ENCODE measurements around the gene RAB15.

The RAB15 gene

GRCh38 chr14:64939817-64940190, 32.3 kb downstream of the RAB15 start:
- ATAC-seq (ENCODE audit: insufficient read depth, low read depth), result no peak

DNA sequence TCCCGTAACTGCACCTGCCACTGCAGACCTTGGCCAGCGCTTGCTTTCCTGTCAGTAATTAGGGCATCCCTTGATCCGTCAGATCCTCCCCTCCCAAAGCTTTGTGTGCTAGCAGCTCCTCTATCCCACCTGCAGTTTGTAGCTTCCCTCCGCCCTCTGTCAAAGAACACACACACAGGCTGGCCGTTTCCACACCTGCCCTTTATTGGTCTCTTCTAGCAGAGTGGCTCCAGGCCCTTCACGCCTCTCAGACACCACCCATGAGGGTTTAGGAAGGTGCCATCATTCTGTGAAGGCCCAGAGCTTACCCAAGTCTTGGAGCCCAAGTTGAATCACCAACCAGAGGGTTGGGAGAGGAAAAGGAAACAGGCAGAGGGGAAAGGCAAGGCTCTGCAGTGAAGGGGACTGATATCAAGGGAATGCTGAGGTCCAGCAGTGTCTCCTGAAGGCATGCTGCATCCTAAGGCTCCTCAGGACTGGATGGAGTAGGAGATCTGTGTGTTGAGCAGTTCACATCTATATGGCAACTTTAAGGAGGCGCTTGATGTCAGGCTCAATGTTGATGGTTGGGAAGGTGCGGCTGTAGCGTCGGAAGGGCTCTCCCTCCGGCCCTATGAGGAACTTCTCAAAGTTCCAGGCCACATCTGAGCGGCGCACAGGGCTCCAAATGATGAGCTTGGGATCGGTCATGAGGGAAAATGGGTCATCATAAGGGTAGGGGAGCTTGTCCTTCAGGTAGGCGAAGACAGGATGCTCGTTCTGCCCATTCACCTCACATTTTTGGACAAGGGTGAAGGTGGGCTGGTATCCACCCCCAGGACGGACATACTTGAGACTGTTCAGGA, 32.9 kb downstream of the RAB15 start:
- no peaks in the 10 kb centered on the region for H3K79me2 ChIP-seq (ENCODE audit: insufficient read depth, low read length)
- no peaks in the 10 kb centered on the region for H3K9me3 ChIP-seq (ENCODE audit: insufficient read depth, low read length, severe bottlenecking)
- no peak overlapping the region for H3K9ac ChIP-seq (ENCODE audit: low read depth, low read length)
- no peak overlapping the region for H2AFZ ChIP-seq (ENCODE audit: low read depth, low read length)
- no peak overlapping the region for H3K4me3 ChIP-seq (ENCODE audit: low read depth in 1 of 2, low read length in 2 of 2)
- H3K27ac ChIP-seq (ENCODE audit: low read length), result no peak overlapping the region
- ATAC-seq (ENCODE audit: insufficient read depth, low read depth) (no peak), DNase-seq (no peak)
- no peaks in the 10 kb centered on the region for H3K27me3 ChIP-seq (ENCODE audit: insufficient read depth, low read length, poor library complexity)
- peaks cover 12% of the 10 kb centered on the region for H4K20me1 ChIP-seq (ENCODE audit: insufficient read depth, low read length)
- no peak overlapping the region for H3K4me2 ChIP-seq (ENCODE audit: insufficient read depth, low read length)
- no peaks in the 10 kb centered on the region for H3K4me1 ChIP-seq (ENCODE audit: insufficient read depth, low read length)
- H3K36me3 ChIP-seq (ENCODE audit: insufficient read depth, low read length), result peaks cover 76% of the 10 kb centered on the region
- TF ChIP-seq, protein P1, sequence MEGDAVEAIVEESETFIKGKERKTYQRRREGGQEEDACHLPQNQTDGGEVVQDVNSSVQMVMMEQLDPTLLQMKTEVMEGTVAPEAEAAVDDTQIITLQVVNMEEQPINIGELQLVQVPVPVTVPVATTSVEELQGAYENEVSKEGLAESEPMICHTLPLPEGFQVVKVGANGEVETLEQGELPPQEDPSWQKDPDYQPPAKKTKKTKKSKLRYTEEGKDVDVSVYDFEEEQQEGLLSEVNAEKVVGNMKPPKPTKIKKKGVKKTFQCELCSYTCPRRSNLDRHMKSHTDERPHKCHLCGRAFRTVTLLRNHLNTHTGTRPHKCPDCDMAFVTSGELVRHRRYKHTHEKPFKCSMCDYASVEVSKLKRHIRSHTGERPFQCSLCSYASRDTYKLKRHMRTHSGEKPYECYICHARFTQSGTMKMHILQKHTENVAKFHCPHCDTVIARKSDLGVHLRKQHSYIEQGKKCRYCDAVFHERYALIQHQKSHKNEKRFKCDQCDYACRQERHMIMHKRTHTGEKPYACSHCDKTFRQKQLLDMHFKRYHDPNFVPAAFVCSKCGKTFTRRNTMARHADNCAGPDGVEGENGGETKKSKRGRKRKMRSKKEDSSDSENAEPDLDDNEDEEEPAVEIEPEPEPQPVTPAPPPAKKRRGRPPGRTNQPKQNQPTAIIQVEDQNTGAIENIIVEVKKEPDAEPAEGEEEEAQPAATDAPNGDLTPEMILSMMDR (IDR thresholded peaks at IDR 0.05; ENCODE audit: borderline replicate concordance, extremely low read depth, low read length, poor library complexity, severe bottlenecking), result no peak
- no peak for TF ChIP-seq EZH2 (IDR thresholded peaks at IDR 0.05; ENCODE audit: borderline replicate concordance, low read depth, low read length, severe bottlenecking)

More at GRCh38 chr14:64939817-64940190, 32.3 kb downstream of the RAB15 start:
- Histone ChIP-seq H3K9ac (ENCODE audit: low read depth, low read length) (no peak overlapping the region), H3K27me3 (ENCODE audit: insufficient read depth, low read length, poor library complexity) (no peaks in the 10 kb centered on the region), H3K4me2 (ENCODE audit: insufficient read depth, low read length) (no peak overlapping the region), H3K27ac (ENCODE audit: low read length) (no peak overlapping the region), H3K79me2 (ENCODE audit: insufficient read depth, low read length) (no peaks in the 10 kb centered on the region), H3K4me1 (ENCODE audit: insufficient read depth, low read length) (no peaks in the 10 kb centered on the region), H3K9me3 (ENCODE audit: insufficient read depth, low read length, severe bottlenecking) (no peaks in the 10 kb centered on the region), H2AFZ (ENCODE audit: low read depth, low read length) (no peak overlapping the region), H4K20me1 (ENCODE audit: insufficient read depth, low read length) (peaks cover 12% of the 10 kb centered on the region), H3K4me3 (ENCODE audit: low read depth in 1 of 2, low read length in 2 of 2) (no peak overlapping the region), H3K36me3 (ENCODE audit: insufficient read depth, low read length) (peaks cover 74% of the 10 kb centered on the region)
- TF ChIP-seq EZH2 (IDR thresholded peaks at IDR 0.05; ENCODE audit: borderline replicate concordance, low read depth, low read length, severe bottlenecking), result no peak
- TF ChIP-seq, protein P1 (IDR thresholded peaks at IDR 0.05; ENCODE audit: borderline replicate concordance, extremely low read depth, low read length, poor library complexity, severe bottlenecking), result no peak
- no peak for DNase-seq

DNA sequence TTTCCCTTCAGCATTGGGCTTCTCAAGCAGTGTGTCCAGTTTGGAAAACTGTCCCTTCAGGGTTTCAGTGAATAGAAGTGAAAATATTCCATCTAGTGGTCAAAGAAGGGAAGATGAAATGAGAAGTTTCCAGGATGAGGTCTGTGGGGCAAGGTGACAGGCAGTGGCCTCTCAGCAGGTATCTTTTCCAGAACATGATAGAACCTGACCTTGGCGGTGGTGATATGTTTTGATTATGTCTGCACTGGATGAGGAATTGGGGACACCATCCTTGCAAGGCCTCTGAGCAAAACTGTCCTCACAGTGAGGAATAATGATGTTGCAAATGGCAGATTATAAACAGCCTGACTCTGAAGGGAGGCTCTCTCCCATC, 34.3 kb downstream of the RAB15 start:
- H3K4me2 ChIP-seq (ENCODE audit: insufficient read depth, low read length), result no peak overlapping the region
- DNase-seq, result no peak
- H3K4me3 ChIP-seq (ENCODE audit: low read depth in 1 of 2, low read length in 2 of 2), result no peak overlapping the region
- no peaks in the 10 kb centered on the region for H3K4me1 ChIP-seq (ENCODE audit: insufficient read depth, low read length)
- TF ChIP-seq, protein P1 (IDR thresholded peaks at IDR 0.05; ENCODE audit: borderline replicate concordance, extremely low read depth, low read length, poor library complexity, severe bottlenecking), result peak; percentile 31
- TF ChIP-seq EZH2 (IDR thresholded peaks at IDR 0.05; ENCODE audit: borderline replicate concordance, low read depth, low read length, severe bottlenecking), result no peak
- no peak overlapping the region for H2AFZ ChIP-seq (ENCODE audit: low read depth, low read length)
- H3K9me3 ChIP-seq (ENCODE audit: insufficient read depth, low read length, severe bottlenecking), result no peaks in the 10 kb centered on the region
- peaks cover 9% of the 10 kb centered on the region for H4K20me1 ChIP-seq (ENCODE audit: insufficient read depth, low read length)
- H3K27ac ChIP-seq (ENCODE audit: low read length), result no peak overlapping the region
- H3K79me2 ChIP-seq (ENCODE audit: insufficient read depth, low read length), result peaks cover 5% of the 10 kb centered on the region; the same call in 1 of the 2 replicates
- H3K36me3 ChIP-seq (ENCODE audit: insufficient read depth, low read length), result peaks cover 76% of the 10 kb centered on the region
- H3K9ac ChIP-seq (ENCODE audit: low read depth, low read length), result no peak overlapping the region
- no peak for ATAC-seq (ENCODE audit: insufficient read depth, low read depth)
- no peaks in the 10 kb centered on the region for H3K27me3 ChIP-seq (ENCODE audit: insufficient read depth, low read length, poor library complexity)

All from DND-41 (cell line).